ENCODE data around the gene MAP1LC3B2.

The MAP1LC3B2 gene

DNA sequence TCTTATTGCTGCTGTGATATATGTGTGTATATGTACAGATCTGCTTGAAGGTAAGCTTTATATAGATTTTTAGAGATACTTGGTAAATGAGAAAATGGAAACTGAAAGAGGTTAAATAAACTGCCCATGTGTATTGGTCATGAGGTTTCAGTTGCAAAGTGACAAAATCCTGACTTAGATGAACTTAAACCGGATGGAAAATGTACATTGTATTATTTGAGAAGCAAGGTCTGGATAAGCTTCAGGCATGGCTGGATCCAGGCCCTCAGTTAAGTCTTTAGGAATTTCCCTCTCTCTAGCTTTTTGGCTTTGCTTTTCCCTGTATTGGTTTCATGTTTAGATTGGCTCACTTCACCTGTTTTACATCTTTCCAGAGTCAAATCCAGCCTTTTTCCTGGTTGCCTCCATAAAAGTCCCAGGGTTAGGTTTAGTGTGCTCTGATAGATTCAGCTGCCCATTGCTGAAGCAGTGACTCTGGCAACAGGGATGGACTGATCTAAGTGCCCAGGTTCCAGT is 21.0 kb upstream of the MAP1LC3B2 start:
- no peak for DNase-seq (ENCODE audit: low spot score)

DNA sequence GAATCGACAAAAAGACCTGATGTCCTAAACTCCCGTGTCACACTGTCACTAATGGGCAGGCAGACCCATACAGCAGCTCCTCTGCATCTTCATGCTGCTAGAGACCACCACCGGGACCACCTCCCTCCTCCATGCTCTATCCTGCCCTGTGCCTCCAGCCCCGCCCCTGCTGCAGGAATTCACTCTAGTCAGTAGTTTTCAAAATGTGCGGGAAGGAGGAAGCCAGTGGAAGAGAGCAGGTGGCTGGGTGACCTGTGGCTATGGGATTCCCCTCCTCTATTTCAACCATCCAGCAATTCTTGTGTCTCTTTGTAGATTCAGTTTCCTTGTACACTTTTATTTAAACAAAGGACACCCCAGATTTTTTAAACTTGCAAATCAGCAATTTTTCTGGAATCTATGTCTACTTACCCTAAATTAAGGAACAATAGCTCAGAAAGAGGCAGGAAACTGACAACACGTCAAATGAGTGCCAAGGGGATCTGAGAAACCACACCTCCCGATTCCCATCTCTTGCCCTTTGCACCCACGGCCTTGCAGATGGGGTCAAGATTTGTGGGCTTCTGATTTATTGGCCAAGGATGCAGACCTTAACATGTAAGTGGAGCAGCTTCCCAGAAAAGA is 20.4 kb upstream of the MAP1LC3B2 start:
- no peak for DNase-seq (ENCODE audit: low spot score)

DNA sequence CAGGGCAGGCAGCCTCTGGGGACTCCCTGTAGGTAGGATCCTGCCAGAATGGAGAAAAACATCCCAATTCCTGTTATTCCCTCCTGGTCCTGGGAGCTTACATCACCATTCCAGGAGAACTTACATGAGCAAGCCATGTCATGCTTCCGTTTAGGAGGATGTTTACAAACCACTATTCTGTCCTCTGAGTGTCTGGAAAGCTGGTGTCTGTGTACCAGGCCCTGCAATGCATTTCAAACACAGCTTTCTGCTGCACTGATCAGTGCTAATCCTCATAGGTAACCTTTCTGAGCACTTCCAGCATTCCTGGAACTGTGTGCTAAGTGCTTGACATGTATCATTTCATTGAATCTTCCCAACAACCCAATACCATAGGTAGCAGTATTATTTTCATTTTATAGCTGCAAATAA is 19.8 kb upstream of the MAP1LC3B2 start:
- DNase-seq (ENCODE audit: low spot score): no peak

DNA sequence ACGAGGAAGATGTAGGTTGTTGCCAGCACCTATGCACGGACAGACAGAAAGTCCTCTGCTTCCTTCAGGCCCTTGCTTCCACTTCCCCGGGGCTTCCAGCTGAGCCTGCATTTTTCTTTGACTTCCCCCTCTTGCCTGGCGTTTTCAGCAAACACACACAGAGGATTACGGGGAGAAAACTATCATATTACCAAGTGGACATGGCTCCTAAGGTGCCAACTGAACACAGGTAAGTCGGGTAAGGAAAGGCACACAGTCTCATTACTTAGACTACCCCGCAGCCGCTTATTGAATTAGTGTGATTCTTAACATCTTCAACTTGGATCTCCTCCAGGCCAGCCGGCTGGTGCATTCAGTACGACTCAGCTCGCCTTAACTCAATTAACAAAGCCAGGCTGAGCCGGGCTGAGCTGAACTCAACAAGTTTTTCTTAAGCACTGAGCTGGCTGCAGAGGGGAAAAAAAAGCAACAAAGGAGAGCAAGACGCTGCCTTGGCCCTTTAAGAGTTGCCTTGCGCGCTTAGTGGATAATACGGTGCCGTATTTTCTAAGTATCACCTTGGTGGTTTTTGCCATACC is 19.2 kb upstream of the MAP1LC3B2 start:
- DNase-seq (ENCODE audit: low spot score): no peak

DNA sequence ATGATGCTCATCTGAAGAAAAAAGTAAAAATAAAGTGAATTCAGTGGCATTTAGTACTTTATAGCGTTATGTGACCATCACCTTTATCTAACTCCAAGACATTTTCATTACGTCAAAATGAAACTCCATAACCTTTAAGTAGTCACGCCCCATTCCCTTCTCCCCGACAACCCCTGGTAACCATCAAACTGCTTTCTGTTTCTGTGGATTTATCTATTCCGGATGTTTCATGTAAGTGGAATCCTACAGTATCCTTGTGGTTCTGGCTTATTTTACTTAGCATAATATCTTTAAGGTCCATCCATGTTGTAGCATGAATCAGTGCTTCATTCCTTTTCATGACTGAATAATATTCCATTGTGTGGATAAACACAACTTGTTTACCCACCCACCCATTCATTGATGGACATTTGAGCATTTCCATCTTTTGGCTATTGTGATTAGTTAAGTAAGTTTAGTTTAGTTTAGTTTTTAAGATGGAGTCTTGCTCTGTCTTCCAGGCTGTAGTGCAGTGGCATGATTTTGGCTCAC is 18.5 kb upstream of the MAP1LC3B2 start:
- DNase-seq (ENCODE audit: low spot score): no peak

DNA sequence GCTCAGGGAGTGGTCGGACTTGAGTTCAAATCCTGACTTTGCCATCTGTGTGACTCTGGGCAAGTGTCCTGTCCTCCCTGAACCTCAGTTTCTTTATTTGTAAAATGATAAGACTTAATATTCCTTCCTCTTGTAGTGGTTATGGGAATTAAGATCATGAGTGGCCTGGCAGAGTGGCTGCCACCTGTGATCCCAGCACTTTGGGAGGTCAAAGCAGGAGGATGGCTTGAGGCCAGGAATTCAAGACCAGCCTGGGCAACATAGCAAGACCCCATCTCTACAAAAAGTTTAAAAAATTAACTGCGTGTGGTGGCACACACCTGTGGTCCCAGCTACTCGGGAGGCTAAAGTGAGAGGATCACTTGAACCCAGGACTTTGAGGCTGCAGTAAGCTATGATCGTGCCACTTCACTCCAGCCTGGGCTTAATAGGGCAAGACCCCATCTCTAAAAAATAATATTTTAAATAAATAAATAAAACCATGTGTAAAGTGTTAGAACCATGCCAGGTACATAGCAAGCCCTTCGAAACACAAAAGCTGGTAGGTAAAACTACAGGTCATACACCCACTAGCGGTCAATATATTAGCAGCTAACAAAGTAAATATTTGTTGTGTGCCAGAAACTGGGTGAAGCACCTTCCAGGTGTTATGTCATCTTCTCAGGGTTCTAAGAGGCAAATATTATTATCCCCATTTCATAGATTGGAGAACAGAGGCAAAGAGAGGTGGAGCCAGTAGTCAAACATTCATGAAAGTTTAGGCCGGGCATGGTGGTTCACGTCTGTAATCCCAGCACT is 17.4 kb upstream of the MAP1LC3B2 start:
- DNase-seq (ENCODE audit: low spot score): no peak

DNA sequence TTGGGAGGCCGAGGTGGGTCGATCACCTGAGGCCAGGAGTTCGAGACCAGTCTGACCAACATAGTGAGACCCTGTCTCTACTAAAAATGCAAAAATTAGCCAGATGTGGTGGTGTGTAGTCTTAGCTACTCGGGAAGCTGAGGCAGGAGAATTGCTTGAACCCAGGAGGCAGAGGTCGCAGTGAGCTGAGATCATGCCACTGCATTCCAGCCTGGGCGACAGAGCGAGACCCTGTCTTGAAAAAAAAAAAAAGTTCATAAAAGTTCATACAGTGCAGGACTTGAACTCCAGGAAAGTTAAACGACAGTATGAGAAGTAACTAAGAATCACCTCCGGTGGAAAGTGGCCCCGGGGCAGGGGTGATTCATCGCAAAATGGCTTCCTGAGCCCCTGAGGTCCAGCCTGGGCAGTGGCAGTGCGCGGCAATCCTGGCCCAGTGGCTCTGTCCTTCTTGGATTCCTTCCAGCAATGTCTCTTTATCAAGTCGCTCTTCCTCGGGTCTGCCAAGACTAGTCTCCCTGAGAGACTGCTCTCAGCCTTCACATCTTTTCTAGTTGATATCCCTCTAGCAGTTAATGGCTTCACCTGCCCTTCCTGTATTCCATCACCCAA is 16.7 kb upstream of the MAP1LC3B2 start:
- no peak for DNase-seq (ENCODE audit: low spot score)

DNA sequence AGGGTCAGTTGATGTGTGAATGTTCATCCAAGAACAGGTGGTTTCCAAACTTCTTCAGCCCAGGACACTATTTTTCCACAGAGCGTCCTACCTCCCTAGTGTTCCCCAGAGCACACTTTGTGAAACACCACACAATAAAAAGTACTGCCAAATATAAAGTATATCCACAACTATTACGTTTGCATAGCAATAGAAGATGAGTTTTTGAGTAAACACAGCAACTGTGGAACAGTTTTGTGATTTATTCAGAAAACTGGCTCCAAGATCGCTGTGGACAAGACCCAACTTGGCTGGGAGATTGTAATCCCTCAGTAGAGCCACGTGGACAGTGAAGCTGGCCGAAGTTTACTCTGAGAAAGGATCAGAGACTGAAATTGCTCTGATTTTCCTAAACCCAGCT is 14.5 kb upstream of the MAP1LC3B2 start:
- no peak for DNase-seq (ENCODE audit: low spot score)

DNA sequence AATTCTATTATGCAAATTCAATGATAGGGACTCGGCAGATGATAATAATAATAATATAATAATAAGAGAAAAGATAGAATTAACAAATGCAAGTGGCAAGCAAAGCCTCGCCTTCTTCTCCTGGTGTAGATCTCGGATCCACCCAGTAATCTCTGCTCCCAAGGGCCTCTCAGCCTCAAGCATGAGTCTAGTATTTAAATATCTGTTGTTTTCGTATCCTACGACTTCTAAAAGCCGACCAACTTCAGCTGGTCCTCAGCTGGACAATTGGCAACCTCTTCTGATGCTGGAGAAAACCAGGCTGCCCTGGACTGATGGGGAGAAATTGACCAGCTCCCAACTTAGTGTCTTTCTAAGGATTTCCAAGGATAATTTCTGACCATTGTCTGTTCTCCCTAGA is 14.0 kb upstream of the MAP1LC3B2 start:
- DNase-seq (ENCODE audit: low spot score): no peak

DNA sequence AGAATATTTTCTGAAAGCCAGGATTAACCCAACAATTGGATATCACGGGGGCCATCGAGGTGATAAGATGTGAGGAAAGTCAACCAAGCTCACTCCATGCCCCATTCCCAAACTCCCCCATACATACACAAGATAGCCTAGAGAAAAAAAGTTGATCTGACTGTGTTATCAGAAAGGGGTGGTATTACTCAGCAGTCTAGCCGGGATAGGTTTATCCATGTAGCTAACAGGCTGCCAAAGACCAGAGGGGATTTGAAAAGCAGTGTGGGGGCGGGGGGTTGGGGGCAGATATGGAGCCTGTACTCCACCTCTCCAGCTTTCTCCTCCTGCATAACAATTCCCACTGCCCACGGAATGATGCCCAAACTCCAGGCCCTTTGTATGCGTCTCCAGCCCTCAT is 13.2 kb upstream of the MAP1LC3B2 start:
- DNase-seq (ENCODE audit: low spot score): no peak

DNA sequence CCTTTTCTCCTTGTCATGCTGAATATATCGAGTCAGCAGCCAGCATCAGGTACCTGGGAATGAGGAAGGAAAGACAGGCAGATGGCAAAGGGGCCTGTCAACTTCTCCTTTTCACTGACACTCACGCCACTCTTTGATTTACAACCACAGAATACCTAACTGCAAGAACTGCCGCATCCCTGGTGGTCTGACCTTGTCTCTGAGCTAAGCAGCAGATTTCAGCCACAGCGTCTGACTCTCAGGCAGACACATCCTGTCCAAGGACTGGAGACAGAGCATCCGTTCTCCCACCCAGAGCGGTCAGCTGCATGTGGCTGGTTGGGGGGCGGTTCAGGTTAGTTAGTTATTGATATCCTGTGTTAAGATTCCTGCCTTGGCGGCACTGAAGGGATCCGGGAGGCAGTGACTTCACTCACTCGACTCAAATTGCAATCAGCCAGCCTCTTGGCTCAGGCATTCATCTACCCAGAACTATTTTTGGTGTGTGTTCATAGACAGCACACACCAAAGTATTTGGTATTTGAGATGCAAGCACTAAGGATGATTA is 11.2 kb upstream of the MAP1LC3B2 start:
- no peak for DNase-seq (ENCODE audit: low spot score)

DNA sequence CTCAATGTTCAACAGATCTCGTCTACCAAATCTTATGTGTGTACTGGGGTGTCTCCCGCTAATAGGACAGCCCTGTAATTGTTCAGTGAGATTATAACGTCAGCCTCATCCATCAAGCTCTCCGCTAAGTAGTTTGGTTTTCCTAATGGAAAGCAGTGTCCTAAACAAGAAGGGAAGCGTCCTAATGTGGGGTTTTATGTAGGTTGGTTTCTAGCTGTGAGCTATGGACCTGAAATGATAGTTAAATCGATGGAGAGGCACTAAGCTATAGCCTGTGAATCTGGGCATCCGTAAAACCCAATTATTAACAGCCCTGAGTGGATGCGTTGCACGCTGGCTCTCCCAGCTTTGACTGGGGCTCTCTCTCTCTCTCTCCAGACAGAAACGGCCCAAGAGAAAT is 9.2 kb upstream of the MAP1LC3B2 start:
- DNase-seq (ENCODE audit: low spot score): no peak

DNA sequence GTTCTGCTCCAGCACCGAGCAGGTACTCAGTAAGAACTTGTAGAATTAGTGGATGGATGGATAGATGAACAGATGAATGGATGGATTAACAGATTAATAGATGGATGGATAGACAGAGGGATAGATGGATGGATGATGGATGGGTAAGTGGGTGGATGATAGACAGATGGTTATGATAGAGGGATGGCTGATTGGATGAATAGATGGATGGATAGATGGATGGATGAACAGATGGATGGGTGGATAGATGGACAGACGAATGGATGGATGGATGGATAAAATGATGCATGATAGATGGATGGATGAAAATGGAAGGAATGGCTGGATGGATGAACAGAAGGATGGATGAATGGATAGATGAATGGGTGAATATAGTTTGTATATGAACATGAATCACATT is 8.0 kb upstream of the MAP1LC3B2 start:
- DNase-seq (ENCODE audit: low spot score): no peak

DNA sequence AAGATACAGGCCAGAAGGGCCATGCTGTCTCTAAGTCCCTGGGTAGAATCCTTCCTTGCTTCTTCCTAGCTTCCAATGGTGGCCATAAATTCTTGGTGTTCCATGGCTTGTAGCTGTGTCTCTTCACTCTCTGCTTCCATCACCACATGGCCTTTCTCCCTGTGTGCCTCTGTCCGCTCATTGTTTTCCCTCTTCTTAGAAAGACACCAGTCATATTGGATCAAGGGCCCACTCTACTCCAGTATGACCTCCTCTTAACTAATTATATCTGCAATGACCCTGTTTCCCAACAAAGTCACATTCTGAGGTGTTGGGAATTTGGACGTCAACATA is 7.6 kb upstream of the MAP1LC3B2 start:
- no peak for DNase-seq (ENCODE audit: low spot score)

DNA sequence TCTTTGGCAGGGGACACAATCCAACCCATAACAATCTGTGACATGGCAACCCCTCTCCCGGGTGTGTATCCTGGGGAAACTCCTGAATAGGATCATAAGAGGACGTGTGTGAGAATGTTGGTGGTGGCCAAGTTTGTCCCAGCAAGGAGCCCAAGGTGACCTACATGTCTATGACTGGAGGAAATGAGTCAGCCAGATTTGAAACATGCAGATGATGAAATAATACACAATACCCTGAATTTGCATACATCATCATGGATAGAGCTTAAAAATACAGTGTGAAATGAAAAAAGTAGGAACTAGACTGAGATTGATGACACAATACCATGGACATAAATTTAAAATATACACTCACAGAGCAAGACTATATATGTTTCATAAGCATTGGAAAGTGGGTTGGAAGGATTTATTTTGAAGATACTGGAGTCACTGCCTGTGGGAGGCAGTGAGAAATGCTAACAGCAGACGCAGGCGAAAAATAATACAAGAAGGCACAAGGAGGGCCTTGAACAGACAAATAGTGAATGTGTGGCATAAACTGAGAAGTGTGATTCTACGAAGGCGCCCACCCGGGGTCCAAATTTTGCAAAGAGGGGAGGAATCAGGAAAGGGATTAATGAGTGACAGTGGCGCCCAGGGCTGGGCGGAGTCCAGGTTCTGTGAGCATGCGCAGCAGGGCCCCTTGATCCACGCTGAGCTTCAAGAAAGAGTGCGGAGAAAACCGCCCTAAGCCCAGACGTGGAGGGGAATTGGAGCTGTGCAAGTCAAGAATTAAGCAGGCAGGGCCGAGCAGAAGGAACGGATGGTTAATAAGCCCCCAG is 7.0 kb upstream of the MAP1LC3B2 start:
- DNase-seq (ENCODE audit: low spot score): no peak

DNA sequence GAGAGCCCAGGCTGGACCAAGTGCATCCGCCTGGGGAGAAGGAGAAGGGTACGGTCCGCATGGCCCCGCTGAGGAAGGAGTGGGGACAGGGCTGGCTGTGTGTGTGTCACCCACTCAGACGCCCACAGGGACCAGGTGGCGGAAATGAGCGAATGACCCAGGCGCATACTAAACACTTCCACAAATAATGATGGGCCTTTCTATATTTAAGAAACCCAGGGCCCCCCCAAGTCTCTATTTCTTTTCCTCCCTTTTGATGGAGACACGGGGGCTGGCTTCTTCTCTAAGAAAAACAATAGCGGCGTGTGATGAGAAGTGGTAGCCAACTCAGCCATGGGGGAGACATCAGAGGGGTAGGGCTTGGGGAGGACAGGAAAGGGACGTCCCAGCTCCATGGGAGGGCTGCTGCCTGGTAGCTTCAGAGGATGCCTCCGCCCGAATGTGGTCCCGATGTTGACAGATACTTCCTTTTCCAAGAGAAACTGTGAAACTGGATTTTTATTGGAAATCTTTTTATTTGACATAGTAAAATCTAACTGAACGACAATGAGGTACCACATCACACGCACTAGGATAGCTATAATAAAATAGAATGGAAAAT is 6.3 kb upstream of the MAP1LC3B2 start:
- DNase-seq (ENCODE audit: low spot score): no peak

DNA sequence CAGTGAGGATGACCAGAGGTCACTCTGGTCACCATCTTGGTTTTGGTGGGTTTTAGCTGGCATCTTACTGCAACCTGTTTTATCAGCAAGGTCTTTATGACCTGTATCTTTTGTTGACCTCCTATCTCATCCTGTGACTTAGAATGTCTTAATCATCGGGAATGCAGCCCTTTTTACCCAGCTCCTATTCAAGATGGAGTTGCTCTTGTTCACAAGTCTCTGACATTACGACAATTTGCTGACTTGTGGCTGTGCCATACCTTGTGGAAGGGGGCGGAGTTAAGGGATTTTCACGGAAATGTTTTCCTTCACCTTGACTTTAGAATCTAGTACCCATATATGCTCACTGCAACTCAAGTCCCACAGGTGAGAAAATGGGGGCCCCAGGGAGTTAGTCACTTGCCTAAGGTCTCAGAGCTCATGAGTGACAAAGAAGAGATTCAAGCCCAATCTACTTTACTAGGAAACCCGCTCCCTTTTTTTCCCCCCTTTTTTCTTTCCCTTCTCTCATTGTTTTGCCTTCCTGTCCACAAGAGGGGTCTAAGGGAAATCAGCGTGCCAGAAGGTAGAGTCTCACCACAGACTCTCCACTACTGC is 2.7 kb upstream of the MAP1LC3B2 start:
- DNase-seq (ENCODE audit: low spot score): no peak

DNA sequence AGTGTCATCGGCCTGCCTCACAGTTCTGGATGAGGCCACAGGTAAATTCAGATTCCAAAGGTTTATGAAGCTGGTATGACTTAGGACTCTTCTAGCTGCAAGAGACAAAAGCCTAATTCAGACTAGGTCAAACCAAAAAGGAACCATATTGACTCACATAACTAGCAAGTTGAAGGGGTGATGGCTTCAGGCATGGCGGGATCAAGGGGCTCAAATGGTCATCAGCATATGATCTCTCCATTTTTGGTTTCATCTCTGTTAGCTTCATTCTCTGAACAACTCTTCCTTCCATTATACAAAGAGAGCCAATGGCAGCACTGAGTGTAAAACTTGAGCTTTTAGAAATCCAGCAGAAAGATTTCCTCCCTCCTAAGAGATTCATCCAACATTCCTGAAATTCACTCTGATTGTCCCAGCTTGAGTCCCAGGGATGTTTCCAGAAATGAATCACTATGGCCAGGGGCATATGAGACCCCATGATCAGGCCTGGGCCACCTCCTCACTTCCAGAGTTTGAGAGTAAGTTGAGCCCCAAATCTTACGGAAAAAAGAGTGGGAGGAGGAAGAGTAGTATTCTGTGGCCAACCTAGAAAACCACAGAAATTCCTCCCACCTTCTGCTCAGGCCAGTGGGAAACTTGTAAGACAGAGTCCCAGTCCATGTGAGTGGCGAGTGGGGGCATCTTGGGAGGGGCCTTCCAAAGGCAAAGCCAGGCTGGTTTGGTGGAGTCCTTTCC is 2.0 kb upstream of the MAP1LC3B2 start:
- DNase-seq (ENCODE audit: low spot score): no peak

DNA sequence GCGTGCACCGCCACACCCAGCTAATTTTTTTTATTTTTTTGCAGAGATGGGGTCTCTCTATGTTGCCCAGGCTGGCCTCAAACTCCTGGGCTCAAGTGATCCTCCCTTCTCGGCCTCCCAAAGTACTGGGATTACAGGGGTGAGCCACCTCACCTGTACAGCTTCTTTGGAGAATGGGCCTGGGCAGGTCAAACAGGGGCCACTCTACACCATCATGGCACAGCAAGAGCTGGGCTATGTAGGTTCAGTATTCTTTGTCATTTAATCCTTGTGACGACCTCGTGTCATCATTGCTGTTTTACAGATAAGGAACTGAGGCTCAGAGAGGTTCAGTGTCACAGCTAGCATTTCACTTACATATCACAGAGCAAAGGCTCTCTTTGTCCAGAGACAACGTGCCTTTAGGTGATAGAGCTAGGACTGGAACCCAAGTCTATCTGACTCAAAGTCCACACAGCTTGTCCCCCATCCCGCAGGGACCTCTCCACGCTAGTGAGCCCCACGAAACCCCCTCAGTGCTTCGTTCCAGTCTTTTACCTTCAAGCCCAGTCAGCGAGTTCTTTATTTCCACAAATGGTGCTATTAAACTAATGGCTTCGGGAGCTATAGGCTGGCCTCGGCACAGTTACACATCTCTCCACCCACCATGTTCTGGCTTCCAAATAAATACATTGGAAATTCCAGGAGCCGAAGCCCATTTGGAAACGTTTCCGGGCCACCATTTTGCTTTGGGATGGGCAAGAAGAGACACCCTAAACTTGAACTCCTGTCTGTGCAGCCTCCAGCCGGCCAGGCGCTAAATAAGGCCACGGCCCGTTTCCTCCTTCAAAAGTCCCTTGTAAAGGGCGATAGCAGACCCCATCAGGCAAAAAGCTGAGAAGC is 660 bp upstream of the MAP1LC3B2 start:
- DNase-seq (ENCODE audit: low spot score): no peak
